ENCODE data around the gene DDX28. TPM values are rescaled to one million over a fixed set of nuclear protein-coding genes. Genes with fewer than 3 reads are reported as not detected.

The DDX28 gene
- total RNA-seq, 1 experiment from 2014 or later, result 22.5 TPM

Small RNA genes within 50 kb of the gene (small RNA-seq; reads per million reads assigned to genes)
- gene RNU6-359P, result not detected

Other genes with a start within 250 kb of the DDX28 start
- gene RANBP10, start 216.7 kb downstream of the DDX28 start, total RNA-seq (2014; rRNA removed; shearing (Covaris generic)), result 6.2 and 10.8 TPM in 2 replicates
- 0.18 TPM in 1 of 2 replicates, not detected in the other for gene TSNAXIP1, start 216.3 kb downstream of the DDX28 start, total RNA-seq (2014; rRNA removed; shearing (Covaris generic))
- 91.5 and 105 TPM in 2 replicates for gene THAP11, start 180.9 kb downstream of the DDX28 start, total RNA-seq (2014; rRNA removed; shearing (Covaris generic))
- gene NUTF2, start 176.3 kb downstream of the DDX28 start, total RNA-seq (2014; rRNA removed; shearing (Covaris generic)), result 236 and 318 TPM in 2 replicates
- gene CENPT, start 175.5 kb downstream of the DDX28 start, total RNA-seq (2014; rRNA removed; shearing (Covaris generic)), result 30.1 and 30.2 TPM in 2 replicates
- 64.5 and 78.1 TPM in 2 replicates for gene EDC4, start 150.2 kb downstream of the DDX28 start, total RNA-seq (2014; rRNA removed; shearing (Covaris generic))
- not detected in 2 replicates for gene NRN1L, start 138.3 kb downstream of the DDX28 start, total RNA-seq (2014; rRNA removed; shearing (Covaris generic))
- gene PSKH1, start 130.0 kb downstream of the DDX28 start, total RNA-seq (2014; rRNA removed; shearing (Covaris generic)), result 5.9 and 7.0 TPM in 2 replicates
- gene CTRL, start 91.4 kb downstream of the DDX28 start, total RNA-seq (2014; rRNA removed; shearing (Covaris generic)), result 2.5 and 2.9 TPM in 2 replicates
- gene PSMB10, start 86.4 kb downstream of the DDX28 start, total RNA-seq (2014; rRNA removed; shearing (Covaris generic)), result 62.2 and 72.3 TPM in 2 replicates
- 3.3 and 3.5 TPM in 2 replicates for gene LCAT, start 79.1 kb downstream of the DDX28 start, total RNA-seq (2014; rRNA removed; shearing (Covaris generic))
- gene SLC12A4, start 54.6 kb downstream of the DDX28 start, total RNA-seq (2014; rRNA removed; shearing (Covaris generic)), result 17.3 and 21.5 TPM in 2 replicates
- not detected in 2 replicates for gene DPEP3, start 42.7 kb downstream of the DDX28 start, total RNA-seq (2014; rRNA removed; shearing (Covaris generic))
- gene DPEP2, start 23.7 kb downstream of the DDX28 start, total RNA-seq (2014; rRNA removed; shearing (Covaris generic)), result not detected in 2 replicates
- not detected in 2 replicates for gene DPEP2NB, start 7.3 kb downstream of the DDX28 start, total RNA-seq (2014; rRNA removed; shearing (Covaris generic))
- 15.4 and 18.2 TPM in 2 replicates for gene DUS2, start 52 bp upstream of the DDX28 start, total RNA-seq (2014; rRNA removed; shearing (Covaris generic))
- gene NFATC3, start 62.1 kb upstream of the DDX28 start, total RNA-seq (2014; rRNA removed; shearing (Covaris generic)), result 14.9 and 15.4 TPM in 2 replicates
- gene ESRP2, start 212.9 kb upstream of the DDX28 start, total RNA-seq (2014; rRNA removed; shearing (Covaris generic)), result 0.29 and 0.30 TPM in 2 replicates
- gene PLA2G15, start 222.1 kb upstream of the DDX28 start, total RNA-seq (2014; rRNA removed; shearing (Covaris generic)), result 21.6 and 24.1 TPM in 2 replicates
- gene SLC7A6, start 241.3 kb upstream of the DDX28 start, total RNA-seq (2014; rRNA removed; shearing (Covaris generic)), result 14.8 and 26.6 TPM in 2 replicates